Activated CD8-positive, alpha-beta memory T cell treated with anti-CD3 and anti-CD28 coated beads, Interleukin-2, amount 50 U/mL, for 48 hours (primary cell): ENCODE data around the gene GCSAM.

Experiments used
- DNase-seq: peaks from one replicate; pipeline ENCODE4 v3.0.0-alpha.2; 2020

Gene GCSAM

GRCh38 chr3:112128843-112129727 lies 4.0 kb downstream of the GCSAM start:
- no peak for DNase-seq

GRCh38 chr3:112127522-112128494 lies 5.2 kb downstream of the GCSAM start:
- no peak for DNase-seq

GRCh38 chr3:112126511-112126911 lies 6.5 kb downstream of the GCSAM start:
- no peak for DNase-seq

- DNase-seq, result no peak
These were observed 8.0 kb downstream of the GCSAM start for GRCh38 chr3:112124907-112125607.

GRCh38 chr3:112123548-112123947 lies 9.5 kb downstream of the GCSAM start:
- no peak for DNase-seq

GRCh38 chr3:112122870-112123269 lies 10.2 kb downstream of the GCSAM start:
- no peak for DNase-seq

- DNase-seq, result no peak
These were observed 11.2 kb downstream of the GCSAM start for GRCh38 chr3:112121577-112122547.

- no peak for DNase-seq
These were observed 12.8 kb downstream of the GCSAM start for GRCh38 chr3:112119962-112120836.

- DNase-seq, result no peak
These were observed 15.0 kb downstream of the GCSAM start for GRCh38 chr3:112117841-112118571.

- no peak for DNase-seq
These were observed 15.6 kb downstream of the GCSAM start for GRCh38 chr3:112117415-112117814.

- DNase-seq, result no peak
These were observed 16.3 kb downstream of the GCSAM start for GRCh38 chr3:112116748-112117186.

GRCh38 chr3:112115806-112116383 lies 17.2 kb downstream of the GCSAM start:
- no peak for DNase-seq

GRCh38 chr3:112115161-112115739 lies 17.8 kb downstream of the GCSAM start:
- DNase-seq, result no peak

- no peak for DNase-seq
These were observed 18.4 kb downstream of the GCSAM start for GRCh38 chr3:112114576-112115160.

- DNase-seq, result no peak
These were observed 21.2 kb downstream of the GCSAM start for GRCh38 chr3:112111785-112112402.

GRCh38 chr3:112109322-112109721 lies 23.7 kb downstream of the GCSAM start:
- no peak for DNase-seq

GRCh38 chr3:112104774-112105173 lies 28.3 kb downstream of the GCSAM start:
- DNase-seq, result no peak

- DNase-seq, result no peak
These were observed 31.1 kb downstream of the GCSAM start for GRCh38 chr3:112101916-112102315.
